ENCODE measurements around the gene SYNRG.
A peak's percentile ranks its signal among the peaks of the same experiment; 100 is the strongest.

DNA sequence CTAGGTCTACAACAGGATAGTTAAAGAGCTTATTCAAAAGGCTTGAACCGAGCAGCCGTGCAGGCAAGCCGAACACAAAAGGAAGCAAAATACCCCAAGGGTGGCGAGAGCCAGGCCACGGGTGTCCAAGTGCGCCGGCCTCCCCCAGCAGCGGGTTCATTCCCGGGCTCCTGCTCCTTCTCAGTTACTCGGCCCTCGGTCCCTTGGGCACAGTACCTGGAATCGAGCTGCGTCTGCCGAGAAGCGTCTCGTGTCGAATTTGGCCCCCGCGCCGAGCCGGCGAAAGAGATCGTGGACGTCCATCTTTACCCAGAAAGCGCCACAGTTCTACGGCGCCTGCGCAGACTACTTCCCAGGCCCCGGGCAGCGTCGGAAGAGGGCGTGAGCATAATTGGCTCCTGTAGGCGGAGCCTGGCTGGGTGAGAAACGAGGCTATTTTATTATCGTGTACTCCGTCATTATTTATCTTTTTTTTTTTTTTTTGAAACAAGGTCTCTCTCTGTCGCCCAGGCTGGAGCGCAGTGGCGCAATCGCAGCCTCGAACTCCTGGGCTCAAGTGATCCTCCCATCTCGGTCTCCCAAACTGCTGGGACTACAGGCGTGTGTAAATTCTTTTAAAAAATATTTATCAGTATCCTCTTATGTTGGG is 34.0 kb upstream of the SYNRG start, which contains the start of gene DDX52:
- TF ChIP-seq EP300 (IDR thresholded peaks at IDR 0.05; ENCODE audit: borderline replicate concordance) (no peak), EGR1 (IDR thresholded peaks at IDR 0.05) (no peak), RAD21 (IDR thresholded peaks at IDR 0.05; ENCODE audit: low read depth) (no peak), YY1 (IDR thresholded peaks at IDR 0.05; ENCODE audit: low read depth) (peak; percentile 90), NFIC (IDR thresholded peaks at IDR 0.05) (0 out of 2 replicates have a peak, but pooled peaks have one; percentile 4), CREB1 (IDR thresholded peaks at IDR 0.05; ENCODE audit: low read depth) (no peak), ZBTB7A (IDR thresholded peaks at IDR 0.05; ENCODE audit: low read depth) (no peak), CEBPB (IDR thresholded peaks at IDR 0.05) (peak; percentile 81), TCF12 (IDR thresholded peaks at IDR 0.05; ENCODE audit: low read depth) (peak; percentile 27; the same call in 1 of the 2 replicates)
- TF ChIP-seq, protein P1, sequence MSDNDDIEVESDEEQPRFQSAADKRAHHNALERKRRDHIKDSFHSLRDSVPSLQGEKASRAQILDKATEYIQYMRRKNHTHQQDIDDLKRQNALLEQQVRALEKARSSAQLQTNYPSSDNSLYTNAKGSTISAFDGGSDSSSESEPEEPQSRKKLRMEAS (IDR thresholded peaks at IDR 0.05), result peak; percentile 61
- TF ChIP-seq, protein P2, sequence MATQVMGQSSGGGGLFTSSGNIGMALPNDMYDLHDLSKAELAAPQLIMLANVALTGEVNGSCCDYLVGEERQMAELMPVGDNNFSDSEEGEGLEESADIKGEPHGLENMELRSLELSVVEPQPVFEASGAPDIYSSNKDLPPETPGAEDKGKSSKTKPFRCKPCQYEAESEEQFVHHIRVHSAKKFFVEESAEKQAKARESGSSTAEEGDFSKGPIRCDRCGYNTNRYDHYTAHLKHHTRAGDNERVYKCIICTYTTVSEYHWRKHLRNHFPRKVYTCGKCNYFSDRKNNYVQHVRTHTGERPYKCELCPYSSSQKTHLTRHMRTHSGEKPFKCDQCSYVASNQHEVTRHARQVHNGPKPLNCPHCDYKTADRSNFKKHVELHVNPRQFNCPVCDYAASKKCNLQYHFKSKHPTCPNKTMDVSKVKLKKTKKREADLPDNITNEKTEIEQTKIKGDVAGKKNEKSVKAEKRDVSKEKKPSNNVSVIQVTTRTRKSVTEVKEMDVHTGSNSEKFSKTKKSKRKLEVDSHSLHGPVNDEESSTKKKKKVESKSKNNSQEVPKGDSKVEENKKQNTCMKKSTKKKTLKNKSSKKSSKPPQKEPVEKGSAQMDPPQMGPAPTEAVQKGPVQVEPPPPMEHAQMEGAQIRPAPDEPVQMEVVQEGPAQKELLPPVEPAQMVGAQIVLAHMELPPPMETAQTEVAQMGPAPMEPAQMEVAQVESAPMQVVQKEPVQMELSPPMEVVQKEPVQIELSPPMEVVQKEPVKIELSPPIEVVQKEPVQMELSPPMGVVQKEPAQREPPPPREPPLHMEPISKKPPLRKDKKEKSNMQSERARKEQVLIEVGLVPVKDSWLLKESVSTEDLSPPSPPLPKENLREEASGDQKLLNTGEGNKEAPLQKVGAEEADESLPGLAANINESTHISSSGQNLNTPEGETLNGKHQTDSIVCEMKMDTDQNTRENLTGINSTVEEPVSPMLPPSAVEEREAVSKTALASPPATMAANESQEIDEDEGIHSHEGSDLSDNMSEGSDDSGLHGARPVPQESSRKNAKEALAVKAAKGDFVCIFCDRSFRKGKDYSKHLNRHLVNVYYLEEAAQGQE (IDR thresholded peaks at IDR 0.05; ENCODE audit: low read depth), result no peak
